NOMO-1 treated with DMSO at 0.1 percent for 48 hours (cell line): Measurements from ENCODE around the gene GATM.

ENCODE experiments used
- DNase-seq: peaks from one replicate; lab custom pipeline; 2025; ENCODE audit not compliant: unreplicated experiment; lab: John Stamatoyannopoulos, UW

The GATM gene

GRCh38 chr15:45378149-45378912, at the start of gene GATM:
GATM (minus strand) TSS chr15:45378544; CDS start chr15:45378453, 91 bp downstream.
- DNase-seq = peak; percentile 52

GRCh38 chr15:45427085-45427484, 48.7 kb upstream of the GATM start:
- no peak for DNase-seq

GRCh38 chr15:45425135-45425534, 46.8 kb upstream of the GATM start:
- peak; percentile 30 for DNase-seq

- no peak for DNase-seq
These were observed 46.1 kb upstream of the GATM start for GRCh38 chr15:45424429-45424828.

GRCh38 chr15:45417303-45417950, 39.1 kb upstream of the GATM start:
- no peak for DNase-seq

- no peak for DNase-seq
These were observed 36.0 kb upstream of the GATM start for GRCh38 chr15:45414215-45414885.

GRCh38 chr15:45409596-45409995, 31.3 kb upstream of the GATM start:
- no peak for DNase-seq

- no peak for DNase-seq
These were observed 29.4 kb upstream of the GATM start for GRCh38 chr15:45407786-45408185.

- peak; percentile 10 for DNase-seq
These were observed 24.9 kb upstream of the GATM start for GRCh38 chr15:45402955-45403877.

- DNase-seq = peak; percentile 98
These were observed 24.0 kb upstream of the GATM start for GRCh38 chr15:45402162-45402954.

- no peak for DNase-seq
These were observed 23.4 kb upstream of the GATM start for GRCh38 chr15:45401665-45402161.

GRCh38 chr15:45399381-45400212, 21.3 kb upstream of the GATM start:
- peak; percentile 60 for DNase-seq

- DNase-seq = no peak
These were observed 18.8 kb upstream of the GATM start for GRCh38 chr15:45397116-45397665.

- DNase-seq = no peak
These were observed 17.6 kb upstream of the GATM start for GRCh38 chr15:45395943-45396342.

GRCh38 chr15:45394681-45395080, 16.3 kb upstream of the GATM start:
- DNase-seq = no peak

GRCh38 chr15:45393851-45394250, 15.5 kb upstream of the GATM start:
- peak; percentile 4 for DNase-seq

- no peak for DNase-seq
These were observed 14.2 kb upstream of the GATM start for GRCh38 chr15:45392584-45392855.

- DNase-seq = peak; percentile 95
These were observed 13.6 kb upstream of the GATM start for GRCh38 chr15:45391746-45392583.
